ENCODE results near the gene AQP9. TPM values are rescaled to one million over a fixed set of nuclear protein-coding genes. Genes with fewer than 3 reads are reported as not detected.
"Not testable (repeated sequence)": the region's sequence is repeated elsewhere in the genome, so short reads cannot be mapped to it uniquely, and the experiment has no call there.

The AQP9 gene
- 1 to 10 TPM in 1 of 4 donors, under 1 TPM in 3; 0.18 to 1.3 (median 0.57) TPM for polyA plus RNA-seq (ENCODE audit: insufficient read length in 4 of 4)

- no peak for DNase-seq (ENCODE audit: low read depth in 4 of 4, low spot score in 3 of 4)
These were observed at the start of gene AQP9 for GRCh38 chr15:58138106-58138505. Gene AQP9 (plus strand): TSS chr15:58138381. CDS start chr15:58138566, 185 bp downstream.

GRCh38 chr15:58095415-58095814 is 42.8 kb upstream of the AQP9 start:
- no peak for DNase-seq (ENCODE audit: low read depth in 4 of 4, low spot score in 3 of 4)

- no peak for DNase-seq (ENCODE audit: low read depth in 4 of 4, low spot score in 3 of 4)
These were observed 41.6 kb upstream of the AQP9 start for GRCh38 chr15:58096529-58097084.

GRCh38 chr15:58103482-58103881 is 34.7 kb upstream of the AQP9 start:
- no peak for DNase-seq (ENCODE audit: low read depth in 4 of 4, low spot score in 3 of 4)

- no peak for DNase-seq (ENCODE audit: low read depth in 4 of 4, low spot score in 3 of 4)
These were observed 30.1 kb upstream of the AQP9 start for GRCh38 chr15:58108117-58108516.

- no peak for DNase-seq (ENCODE audit: low read depth in 4 of 4, low spot score in 3 of 4)
These were observed 28.8 kb upstream of the AQP9 start for GRCh38 chr15:58109419-58109818.

GRCh38 chr15:58110999-58111717 is 27.0 kb upstream of the AQP9 start:
- no peak for DNase-seq (ENCODE audit: low read depth in 4 of 4, low spot score in 3 of 4)

GRCh38 chr15:58111718-58112104 is 26.5 kb upstream of the AQP9 start:
- no peak for DNase-seq (ENCODE audit: low read depth in 4 of 4, low spot score in 3 of 4)

- not testable (repeated sequence) for DNase-seq (ENCODE audit: low read depth in 4 of 4, low spot score in 3 of 4)
These were observed 24.8 kb upstream of the AQP9 start for GRCh38 chr15:58113358-58113757.

- DNase-seq (ENCODE audit: low read depth in 4 of 4, low spot score in 3 of 4) = no peak
These were observed 23.8 kb upstream of the AQP9 start for GRCh38 chr15:58114388-58114787.

- no peak for DNase-seq (ENCODE audit: low read depth in 4 of 4, low spot score in 3 of 4)
These were observed 23.4 kb upstream of the AQP9 start for GRCh38 chr15:58114812-58115211.

GRCh38 chr15:58115692-58116091 is 22.5 kb upstream of the AQP9 start:
- DNase-seq (ENCODE audit: low read depth in 4 of 4, low spot score in 3 of 4) = peak in 1 of 4 donors; percentile 3

- DNase-seq (ENCODE audit: low read depth in 4 of 4, low spot score in 3 of 4) = no peak
These were observed 20.6 kb upstream of the AQP9 start for GRCh38 chr15:58117619-58118018.

GRCh38 chr15:58118272-58118671 is 19.9 kb upstream of the AQP9 start:
- DNase-seq (ENCODE audit: low read depth in 4 of 4, low spot score in 3 of 4) = no peak

GRCh38 chr15:58119016-58119415 is 19.2 kb upstream of the AQP9 start:
- no peak for DNase-seq (ENCODE audit: low read depth in 4 of 4, low spot score in 3 of 4)

- no peak for DNase-seq (ENCODE audit: low read depth in 4 of 4, low spot score in 3 of 4)
These were observed 13.6 kb upstream of the AQP9 start for GRCh38 chr15:58124585-58124984.

GRCh38 chr15:58125333-58125732 is 12.8 kb upstream of the AQP9 start:
- no peak for DNase-seq (ENCODE audit: low read depth in 4 of 4, low spot score in 3 of 4)

- no peak for DNase-seq (ENCODE audit: low read depth in 4 of 4, low spot score in 3 of 4)
These were observed 3.3 kb upstream of the AQP9 start for GRCh38 chr15:58134886-58135285.

- no peak for DNase-seq (ENCODE audit: low read depth in 4 of 4, low spot score in 3 of 4)
These were observed 2.5 kb upstream of the AQP9 start for GRCh38 chr15:58135511-58136174.

GRCh38 chr15:58136731-58137130 is 1.4 kb upstream of the AQP9 start:
- no peak for DNase-seq (ENCODE audit: low read depth in 4 of 4, low spot score in 3 of 4)

GRCh38 chr15:58137686-58138085 is 495 bp upstream of the AQP9 start:
- no peak for DNase-seq (ENCODE audit: low read depth in 4 of 4, low spot score in 3 of 4)
